ENCODE data around the gene SAG.

SAG gene

GRCh38 chr2:233287871-233288270 is 19.7 kb upstream of the SAG start:
- in situ Hi-C loops (cut with MboI; ENCODE audit: low sequenced_read_pairs): no loop called here

- in situ Hi-C loops (cut with MboI; ENCODE audit: low sequenced_read_pairs): no loop called here
These were observed 19.0 kb upstream of the SAG start for GRCh38 chr2:233288663-233289062.

GRCh38 chr2:233289648-233290047 is 18.0 kb upstream of the SAG start:
- in situ Hi-C loops (cut with MboI; ENCODE audit: low sequenced_read_pairs): no loop called here

- in situ Hi-C loops (cut with MboI; ENCODE audit: low sequenced_read_pairs): no loop called here
These were observed 17.4 kb upstream of the SAG start for GRCh38 chr2:233290051-233290845.

GRCh38 chr2:233295891-233296290 is 11.7 kb upstream of the SAG start:
- in situ Hi-C loops (cut with MboI; ENCODE audit: low sequenced_read_pairs): no loop called here

GRCh38 chr2:233297076-233297475 is 10.5 kb upstream of the SAG start:
- in situ Hi-C loops (cut with MboI; ENCODE audit: low sequenced_read_pairs): no loop called here

GRCh38 chr2:233300401-233300800 is 7.2 kb upstream of the SAG start:
- in situ Hi-C loops (cut with MboI; ENCODE audit: low sequenced_read_pairs): no loop called here

- in situ Hi-C loops (cut with MboI; ENCODE audit: low sequenced_read_pairs): no loop called here
These were observed 6.4 kb upstream of the SAG start for GRCh38 chr2:233301248-233301647.

GRCh38 chr2:233301811-233302210 is 5.8 kb upstream of the SAG start:
- in situ Hi-C loops (cut with MboI; ENCODE audit: low sequenced_read_pairs): no loop called here

GRCh38 chr2:233303252-233303651 is 4.4 kb upstream of the SAG start:
- in situ Hi-C loops (cut with MboI; ENCODE audit: low sequenced_read_pairs): no loop called here

- in situ Hi-C loops (cut with MboI; ENCODE audit: low sequenced_read_pairs): no loop called here
These were observed 3.8 kb downstream of the SAG start for GRCh38 chr2:233311241-233311926.

- in situ Hi-C loops (cut with MboI; ENCODE audit: low sequenced_read_pairs): no loop called here
These were observed 5.3 kb downstream of the SAG start for GRCh38 chr2:233312874-233313273.

GRCh38 chr2:233314180-233314925 is 6.7 kb downstream of the SAG start:
- in situ Hi-C loops (cut with MboI; ENCODE audit: low sequenced_read_pairs): no loop called here

GRCh38 chr2:233317196-233317943 is 9.8 kb downstream of the SAG start:
- in situ Hi-C loops (cut with MboI; ENCODE audit: low sequenced_read_pairs): no loop called here

GRCh38 chr2:233319256-233319655 is 11.6 kb downstream of the SAG start:
- in situ Hi-C loops (cut with MboI; ENCODE audit: low sequenced_read_pairs): no loop called here

GRCh38 chr2:233320470-233320869 is 12.9 kb downstream of the SAG start:
- in situ Hi-C loops (cut with MboI; ENCODE audit: low sequenced_read_pairs): no loop called here

GRCh38 chr2:233321166-233321565 is 13.6 kb downstream of the SAG start:
- in situ Hi-C loops (cut with MboI; ENCODE audit: low sequenced_read_pairs): no loop called here

- in situ Hi-C loops (cut with MboI; ENCODE audit: low sequenced_read_pairs): no loop called here
These were observed 16.2 kb downstream of the SAG start for GRCh38 chr2:233323851-233324250.

GRCh38 chr2:233325256-233325655 is 17.6 kb downstream of the SAG start:
- in situ Hi-C loops (cut with MboI; ENCODE audit: low sequenced_read_pairs): no loop called here

- in situ Hi-C loops (cut with MboI; ENCODE audit: low sequenced_read_pairs): no loop called here
These were observed 18.2 kb downstream of the SAG start for GRCh38 chr2:233325814-233326213.

- in situ Hi-C loops (cut with MboI; ENCODE audit: low sequenced_read_pairs): no loop called here
These were observed 18.9 kb downstream of the SAG start for GRCh38 chr2:233326500-233326899.
